ENCODE data around the gene XCR1.

- TF ChIP-seq EZH2phosphoT487 (IDR thresholded peaks at IDR 0.05; ENCODE audit: insufficient read depth, low read depth) (no peak), EZH2 (IDR thresholded peaks at IDR 0.05; ENCODE audit: insufficient read depth, poor library complexity, severe bottlenecking) (no peak)
These were observed 49.1 kb downstream of the XCR1 start for GRCh38 chr3:45978006-45978761.

Data from GM23248 (cell line).